Transverse colon (tissue), 4 donors: ENCODE measurements around the gene TXNDC17.

Experiments used
- CTCF ChIP-seq, 5 experiments: fragments of 200-600 bp in 3 of 5; fragments of 450-650 bp in 2 of 5; sonication (generic) in 3 of 5; IDR thresholded peaks; 1 replicate in 2 of 5; 2 replicates in 3 of 5; pipeline ENCODE4 v1.5.1; 2016 to 2017; ENCODE audit warnings: antibody characterized with exemption in 5 of 5, inconsistent platforms in 3 of 5, mild to moderate bottlenecking in 2 of 5, moderate library complexity in 1 of 5
- POLR2A ChIP-seq: fragments of 450-650 bp; IDR thresholded peaks from one replicate; pipeline ENCODE4 v1.6.1; 2016; ENCODE audit warnings: antibody characterized with exemption, mild to moderate bottlenecking, moderate library complexity
- POLR2AphosphoS5 ChIP-seq, 3 donors: sonication (generic); formaldehyde crosslinking; IDR thresholded peaks; one replicate each; pipeline ENCODE4 v1.6.1; 2016; ENCODE audit warnings: antibody characterized with exemption in 3 of 3

- TF ChIP-seq POLR2A, result no peak
- TF ChIP-seq CTCF (IDR thresholded peaks at IDR 0.05), result no peak
- no peak for TF ChIP-seq POLR2AphosphoS5 (IDR thresholded peaks at IDR 0.05)
Measured at GRCh38 chr17:6657633-6658287, 16.9 kb downstream of the TXNDC17 start.
